B cell (primary cell): ENCODE data around the gene SH3GL3. TPM values are rescaled to one million over a fixed set of nuclear protein-coding genes. Genes with fewer than 3 reads are reported as not detected.

ENCODE experiments used
- ATAC-seq: fragments of 200-7000 bp; cut with Tn5 transposase; one replicate; pipeline ENCODE4 v1.10.0; 2021; ENCODE audit warnings: low read depth, mild to moderate bottlenecking, moderate number of reproducible peaks, moderate library complexity
- CTCF ChIA-PET: fragments of 350-600 bp; sonication (Branson Sonifier 250); formaldehyde crosslinking; loops from one replicate; lab custom pipeline; 2021; ENCODE audit warnings: antibody characterized with exemption, inconsistent platforms; lab: Charles Lee
- POLR2A ChIA-PET: fragments of 350-600 bp; sonication (Branson Sonifier 250); formaldehyde crosslinking; loops from one replicate; lab custom pipeline; 2021; ENCODE audit warnings: antibody characterized with exemption; lab: Charles Lee
- DNase-seq: peaks from one replicate; pipeline ENCODE4 v3.0.0; 2013
- H2AFZ ChIP-seq: 2 replicates; pipeline ENCODE4 v1.6.1; 2012; ENCODE audit warnings: mild to moderate bottlenecking, low read depth, low read length; ENCODE audit not compliant: insufficient read depth, poor library complexity, severe bottlenecking
- H3K27ac ChIP-seq, 2 donors: 1 replicate in 1 of 2; 2 replicates in 1 of 2; pipeline ENCODE4 v1.5.1; 2012 to 2013; ENCODE audit warnings: low read length in 2 of 2, mild to moderate bottlenecking in 2 of 2, moderate library complexity in 1 of 2
- H3K27me3 ChIP-seq, 4 experiments: fragments of 200-600 bp in 1 of 4; sonication (generic) in 1 of 4; replicated peaks in 1 of 4; 1 replicate in 2 of 4; 2 replicates in 2 of 4; pipeline versions ENCODE4 v1.6.1 to v1.7.0; 2013 to 2016; ENCODE audit warnings: low read length in 3 of 4, mild to moderate bottlenecking in 2 of 4, mixed read lengths in 1 of 4, moderate library complexity in 1 of 4; ENCODE audit not compliant: insufficient read depth in 4 of 4, control insufficient read depth in 3 of 4; ENCODE audit errors: control extremely low read depth in 1 of 4
- H3K36me3 ChIP-seq, 2 experiments: replicated peaks in 1 of 2; 1 replicate in 1 of 2; 2 replicates in 1 of 2; pipeline versions ENCODE4 v1.6.1 to v1.7.1; 2013; ENCODE audit warnings: low read length in 1 of 2; ENCODE audit not compliant: insufficient read depth in 2 of 2, control insufficient read depth in 1 of 2; ENCODE audit errors: control extremely low read depth in 1 of 2, extremely low read depth in 1 of 2
- H3K4me1 ChIP-seq, 2 donors: fragments of 200-600 bp in 1 of 2; sonication (generic) in 1 of 2; 1 replicate in 1 of 2; 2 replicates in 1 of 2; pipeline versions ENCODE4 v1.5.1 to v1.6.1; 2013 to 2017; ENCODE audit warnings: low read length in 2 of 2; ENCODE audit not compliant: control insufficient read depth in 2 of 2, insufficient read depth in 2 of 2
- H3K4me2 ChIP-seq: replicated peaks from 2 replicates; pipeline ENCODE3; 2012; ENCODE audit warnings: mild to moderate bottlenecking, low read depth, low read length; ENCODE audit not compliant: poor library complexity, severe bottlenecking
- H3K4me3 ChIP-seq, 5 experiments: fragments of 200-600 bp in 1 of 5; sonication (generic) in 1 of 5; 1 replicate in 3 of 5; 2 replicates in 2 of 5; pipeline versions ENCODE4 v1.5.1 to v1.7.0; 2011 to 2016; ENCODE audit warnings: low read length in 4 of 5, mild to moderate bottlenecking in 4 of 5, low read depth in 2 of 5, control low read depth in 1 of 5, moderate library complexity in 1 of 5; ENCODE audit not compliant: insufficient read depth in 1 of 5; ENCODE audit errors: control extremely low read depth in 1 of 5, extremely low read depth in 1 of 5
- H3K79me2 ChIP-seq: fragments of 200-600 bp; sonication (generic); one replicate; pipeline ENCODE4 v1.6.0; 2016; ENCODE audit warnings: low read length; ENCODE audit not compliant: control insufficient read depth, insufficient read depth
- H3K9ac ChIP-seq: fragments of 200-600 bp; sonication (generic); 2 replicates; pipeline ENCODE4 v1.6.1; 2017; ENCODE audit warnings: mild to moderate bottlenecking, low read length, moderate library complexity
- H3K9me3 ChIP-seq, 3 donors: one replicate each; pipeline versions ENCODE4 v1.6.1 to v1.7.1; 2013; ENCODE audit warnings: low read length in 2 of 3; ENCODE audit not compliant: control insufficient read depth in 2 of 3, insufficient read depth in 1 of 3; ENCODE audit errors: control extremely low read depth in 1 of 3
- H4K20me1 ChIP-seq: 2 replicates; pipeline ENCODE4 v1.6.0; 2012; ENCODE audit warnings: mild to moderate bottlenecking, low read length; ENCODE audit not compliant: insufficient read depth, control insufficient read depth, poor library complexity, severe bottlenecking
- H3K27ac Mint-ChIP-seq: one replicate; pipeline ENCODE4 v1.8.0; 2021; ENCODE audit warnings: mixed read lengths
- H3K27me3 Mint-ChIP-seq: one replicate; pipeline ENCODE4 v1.8.0; 2021; ENCODE audit warnings: mixed read lengths
- H3K4me1 Mint-ChIP-seq: one replicate; pipeline ENCODE4 v1.8.0; 2021; ENCODE audit warnings: mixed read lengths
- H3K4me3 Mint-ChIP-seq: one replicate; pipeline ENCODE4 v1.8.0; 2021; ENCODE audit warnings: mixed read lengths
- H3K9me3 Mint-ChIP-seq: one replicate; pipeline ENCODE4 v1.8.0; 2022; ENCODE audit warnings: mixed read lengths; ENCODE audit not compliant: insufficient read depth
- CTCF ChIP-seq: fragments of 200-600 bp; IDR thresholded peaks from one replicate; pipeline ENCODE4 v1.8.0; 2022; ENCODE audit warnings: antibody characterized with exemption, mild to moderate bottlenecking
- EZH2 ChIP-seq: IDR thresholded peaks from 2 replicates; pipeline ENCODE4 v1.6.1; 2012; ENCODE audit warnings: borderline replicate concordance, low read depth, mild to moderate bottlenecking, moderate library complexity, low read length; ENCODE audit not compliant: insufficient read depth, poor library complexity, severe bottlenecking
- WGBS: methylation state at CpG from one replicate; pipeline ENCODE4 v1.1.5; 2013; ENCODE audit warnings: missing lambda C conversion rate; ENCODE audit not compliant: insufficient coverage; 5-methylcytosine and 5-hydroxymethylcytosine counted together
- intact Hi-C: fragments of 100-400 bp; cut with micrococcal nuclease; formaldehyde crosslinking; loops from one replicate; pipeline ENCODE4 v1.10.0; 2022
- polyA plus RNA-seq: library from polyadenylated mRNA; depleted of rRNA; stranded (reverse); fragments of >200 nt; gene quantifications from 2 replicates; pipeline ENCODE4 v1.2.3, GENCODE V29; 2012
- total RNA-seq, 2 donors: library from RNA; stranded (reverse); fragments of 120-200 nt in 1 of 2; gene quantifications; 1 replicate in 1 of 2; 2 replicates in 1 of 2; pipeline versions ENCODE4 v1.2.3 to v1.2.4, GENCODE V29; 2013 to 2022

The SH3GL3 gene
- total and polyA plus RNA-seq, 2 donors (not counting 1 experiment from before 2014, with no cell fraction given) = not detected

GRCh38 chr15:83476066-83476465, 28.9 kb downstream of the SH3GL3 start:
- Mint-ChIP-seq H3K4me1 (no peaks in the 10 kb centered on the region), H3K9me3 (no peaks in the 10 kb centered on the region), H3K4me3 (no peak overlapping the region), H3K27ac (no peak overlapping the region), H3K27me3 (peaks cover 10% of the 10 kb centered on the region)
- TF ChIP-seq CTCF = no peak
- TF ChIP-seq EZH2 = no peak
- Histone ChIP-seq H4K20me1 (no peaks in the 10 kb centered on the region), H2AFZ (no peak overlapping the region), H3K9me3 (no peaks in the 10 kb centered on the region), H3K4me1 (no peaks in the 10 kb centered on the region), H3K79me2 (no peaks in the 10 kb centered on the region), H3K4me3 (no peak overlapping the region), H3K9ac (no peak overlapping the region), H3K4me2 (no peak overlapping the region), H3K27ac (no peak overlapping the region), H3K27me3 (peaks cover 0 to 2% (median 0%) of the 10 kb centered on the region in 4 experiments), H3K36me3 (no peaks in the 10 kb centered on the region)
- ChIA-PET CTCF (no interaction called here), POLR2A (no interaction called here)
- DNase-seq (no peak), ATAC-seq (no peak)
- intact Hi-C loops = no loop called here
- no CpG with 5 or more reads among the region's 2 CpGs for WGBS

GRCh38 chr15:83476708-83477107, 29.6 kb downstream of the SH3GL3 start:
- Histone ChIP-seq H2AFZ (no peak overlapping the region), H3K79me2 (no peaks in the 10 kb centered on the region), H3K4me2 (no peak overlapping the region), H3K9ac (no peak overlapping the region), H3K27me3 (peaks cover 0 to 2% (median 0%) of the 10 kb centered on the region in 4 experiments), H3K36me3 (no peaks in the 10 kb centered on the region), H3K4me1 (no peaks in the 10 kb centered on the region), H3K27ac (no peak overlapping the region), H3K4me3 (no peak overlapping the region), H3K9me3 (no peaks in the 10 kb centered on the region), H4K20me1 (no peaks in the 10 kb centered on the region)
- intact Hi-C loops = no loop called here
- DNase-seq (no peak), ATAC-seq (no peak)
- no peak overlapping the region for H3K4me3 Mint-ChIP-seq
- no peaks in the 10 kb centered on the region for H3K4me1 Mint-ChIP-seq
- no peak for TF ChIP-seq CTCF
- TF ChIP-seq EZH2 = no peak
- POLR2A ChIA-PET = no interaction called here
- no peak overlapping the region for H3K27ac Mint-ChIP-seq
- 100% methylated on average over 2 of the region's 2 CpGs for WGBS
- CTCF ChIA-PET = no interaction called here
- no peaks in the 10 kb centered on the region for H3K9me3 Mint-ChIP-seq
- H3K27me3 Mint-ChIP-seq = peaks cover 10% of the 10 kb centered on the region
